ENCODE results near the gene SGSH.

DNA sequence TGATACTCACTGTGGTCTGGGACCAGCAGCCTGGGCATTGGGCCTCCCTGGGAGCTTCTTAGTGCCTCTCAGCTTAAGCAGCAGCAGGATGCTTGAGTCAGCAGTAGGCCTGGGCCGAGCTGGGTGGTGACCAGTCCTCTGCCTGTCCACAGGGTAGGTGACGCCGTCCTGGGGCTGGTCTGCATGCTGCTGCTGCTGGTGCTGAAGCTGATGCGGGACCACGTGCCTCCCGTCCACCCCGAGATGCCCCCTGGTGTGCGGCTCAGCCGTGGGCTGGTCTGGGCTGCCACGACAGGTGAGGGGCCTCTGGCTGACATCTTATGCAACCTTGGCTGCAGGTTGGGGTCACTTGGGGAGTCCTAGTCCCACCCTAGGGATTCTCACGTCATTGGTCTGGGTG, 7.5 kb upstream of the SGSH start:
- no peak for TF ChIP-seq CTCF (IDR thresholded peaks at IDR 0.05; ENCODE audit: insufficient read depth, low read length, poor library complexity, severe bottlenecking)
- no peak for TF ChIP-seq EZH2phosphoT487 (conservative IDR thresholded peaks at IDR 0.05; ENCODE audit: low read length)
